Breast epithelium (tissue), 3 donors: ENCODE results near the gene KCNV2.

Source experiments
- POLR2A ChIP-seq: fragments of 450-650 bp; IDR thresholded peaks from one replicate; pipeline ENCODE4 v1.6.1; 2016; ENCODE audit warnings: antibody characterized with exemption, mild to moderate bottlenecking, moderate library complexity
- TF ChIP-seq, protein P1 (sequence below), 3 donors: fragments of 450-650 bp; IDR thresholded peaks; one replicate each; pipeline ENCODE4 v1.5.1; 2016 to 2017; ENCODE audit warnings: antibody characterized with exemption in 3 of 3, mild to moderate bottlenecking in 3 of 3, moderate library complexity in 3 of 3

GRCh38 chr9:2700398-2700797 lies 16.9 kb upstream of the KCNV2 start:
- TF ChIP-seq, protein P1, sequence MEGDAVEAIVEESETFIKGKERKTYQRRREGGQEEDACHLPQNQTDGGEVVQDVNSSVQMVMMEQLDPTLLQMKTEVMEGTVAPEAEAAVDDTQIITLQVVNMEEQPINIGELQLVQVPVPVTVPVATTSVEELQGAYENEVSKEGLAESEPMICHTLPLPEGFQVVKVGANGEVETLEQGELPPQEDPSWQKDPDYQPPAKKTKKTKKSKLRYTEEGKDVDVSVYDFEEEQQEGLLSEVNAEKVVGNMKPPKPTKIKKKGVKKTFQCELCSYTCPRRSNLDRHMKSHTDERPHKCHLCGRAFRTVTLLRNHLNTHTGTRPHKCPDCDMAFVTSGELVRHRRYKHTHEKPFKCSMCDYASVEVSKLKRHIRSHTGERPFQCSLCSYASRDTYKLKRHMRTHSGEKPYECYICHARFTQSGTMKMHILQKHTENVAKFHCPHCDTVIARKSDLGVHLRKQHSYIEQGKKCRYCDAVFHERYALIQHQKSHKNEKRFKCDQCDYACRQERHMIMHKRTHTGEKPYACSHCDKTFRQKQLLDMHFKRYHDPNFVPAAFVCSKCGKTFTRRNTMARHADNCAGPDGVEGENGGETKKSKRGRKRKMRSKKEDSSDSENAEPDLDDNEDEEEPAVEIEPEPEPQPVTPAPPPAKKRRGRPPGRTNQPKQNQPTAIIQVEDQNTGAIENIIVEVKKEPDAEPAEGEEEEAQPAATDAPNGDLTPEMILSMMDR (IDR thresholded peaks at IDR 0.05): no peak
- no peak for TF ChIP-seq POLR2A
